Stimulated activated CD8-positive, alpha-beta memory T cell treated with anti-CD3 and anti-CD28 coated beads, Interleukin-7, amount 100 ng/mL, for 4 hours (primary cell): Measurements from ENCODE around the gene IL12RB2.
"Not testable (repeated sequence)": the region's sequence is repeated elsewhere in the genome, so short reads cannot be mapped to it uniquely, and the experiment has no call there.

Experiments
- DNase-seq, 2 donors: peaks; one replicate each; pipeline ENCODE4 v3.0.0-alpha.2; 2020; ENCODE audit warnings: low read depth in 2 of 2

IL12RB2 gene

DNA sequence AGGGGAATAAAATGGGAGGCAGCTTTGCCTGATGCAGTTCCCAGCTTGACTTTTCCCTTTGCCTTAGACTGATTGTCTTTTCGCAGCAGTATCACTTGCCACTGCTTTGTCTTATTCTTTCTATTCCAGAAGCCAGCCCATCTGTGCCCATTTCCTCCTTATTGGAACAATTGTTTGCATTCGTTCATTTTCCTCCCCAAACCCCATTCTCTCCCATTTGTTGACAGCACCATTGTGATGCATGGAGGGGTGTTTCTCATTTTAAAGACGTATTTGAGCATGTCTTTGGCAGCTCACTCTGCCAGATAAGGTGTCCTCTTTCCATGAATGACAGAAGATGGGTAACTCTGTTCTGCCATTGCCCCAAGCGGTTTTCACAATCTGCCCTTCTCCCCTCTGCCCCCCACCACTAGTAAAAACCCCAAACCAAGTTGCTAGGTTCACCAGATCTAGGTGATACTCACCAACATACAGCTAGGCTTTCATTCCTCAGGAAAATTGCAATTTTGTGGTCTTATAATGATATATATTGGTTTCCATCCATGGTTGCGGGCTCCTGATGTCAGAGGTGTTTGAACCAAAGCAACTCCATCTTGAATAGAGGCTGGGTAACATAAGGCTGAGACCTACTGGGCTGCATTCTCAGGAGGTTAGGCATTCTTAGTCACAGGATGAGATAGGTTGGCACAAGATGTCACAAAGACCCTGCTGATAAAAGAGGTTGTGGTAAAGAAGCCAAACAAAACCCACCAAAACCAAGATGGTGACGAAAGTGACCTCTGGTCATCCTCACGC, 91.7 kb downstream of the IL12RB2 start:
- no peak for DNase-seq

GRCh38 chr1:67400029-67400786, 92.5 kb downstream of the IL12RB2 start:
- DNase-seq, result peak in 1 of 2 donors; percentile 12

DNA sequence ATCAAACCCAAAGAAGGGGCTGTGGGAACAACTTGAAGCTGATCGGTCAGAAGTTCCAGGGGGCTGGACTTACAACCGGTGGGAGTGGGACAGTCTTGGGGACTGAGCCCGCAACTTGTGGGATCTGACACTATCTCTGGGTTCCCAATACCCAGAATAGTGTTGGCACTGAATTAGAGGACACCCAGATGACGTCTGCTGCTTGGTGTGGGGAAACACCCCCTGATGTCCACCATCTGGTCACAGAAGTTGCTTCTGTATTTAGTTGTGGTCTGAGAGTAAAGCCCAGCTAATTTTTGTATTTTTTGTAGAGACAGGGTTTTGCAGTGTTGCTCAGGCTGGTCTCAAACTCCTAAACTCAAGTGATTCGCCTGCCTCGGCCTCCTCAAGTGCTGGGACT, 93.8 kb downstream of the IL12RB2 start:
- DNase-seq, result no peak

DNA sequence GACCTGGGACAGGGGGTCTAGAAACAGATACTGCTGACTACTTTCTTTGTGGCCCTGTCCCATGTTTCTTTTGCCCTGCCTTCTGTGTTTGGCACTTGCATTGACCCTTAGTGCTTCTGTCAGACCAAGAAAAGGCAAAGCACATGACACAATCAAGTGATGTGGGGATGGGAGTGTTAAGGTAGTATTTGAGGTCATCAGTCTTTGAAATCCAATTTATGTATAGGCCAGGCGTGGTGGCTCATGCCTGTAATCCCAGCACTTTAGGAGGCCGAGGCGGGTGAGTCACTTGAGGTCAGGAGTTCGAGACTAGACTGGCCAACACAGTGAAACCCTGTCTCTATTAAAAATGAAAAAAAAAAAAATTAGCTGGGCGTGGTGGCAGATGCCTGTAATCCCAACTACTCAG, 96.5 kb downstream of the IL12RB2 start:
- DNase-seq, result no peak

- no peak for DNase-seq
Measured at GRCh38 chr1:67405473-67406245, 98.0 kb downstream of the IL12RB2 start.

GRCh38 chr1:67407498-67407897, 99.8 kb downstream of the IL12RB2 start:
- DNase-seq, result no peak

DNA sequence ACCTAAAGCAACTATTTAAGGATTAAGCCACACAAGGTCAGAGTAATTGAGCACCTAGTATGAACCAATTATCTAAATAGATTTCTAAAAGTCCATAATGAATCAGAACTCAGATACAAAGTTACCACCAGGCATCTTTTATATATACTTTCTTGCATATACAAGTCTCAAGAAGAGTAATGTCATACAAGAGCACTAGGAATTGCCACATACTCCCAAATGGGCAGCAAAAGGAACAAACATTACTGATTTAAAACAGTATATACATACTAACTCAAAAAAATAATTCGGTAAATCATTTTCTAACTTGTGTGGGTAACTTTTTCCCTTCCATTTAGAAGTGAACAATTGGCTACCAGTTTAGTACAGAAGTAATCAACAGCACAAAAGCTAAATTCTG, 100.5 kb downstream of the IL12RB2 start:
- DNase-seq, result no peak

- not testable (repeated sequence) for DNase-seq
Measured at GRCh38 chr1:67413101-67413500, 105.4 kb downstream of the IL12RB2 start.

DNA sequence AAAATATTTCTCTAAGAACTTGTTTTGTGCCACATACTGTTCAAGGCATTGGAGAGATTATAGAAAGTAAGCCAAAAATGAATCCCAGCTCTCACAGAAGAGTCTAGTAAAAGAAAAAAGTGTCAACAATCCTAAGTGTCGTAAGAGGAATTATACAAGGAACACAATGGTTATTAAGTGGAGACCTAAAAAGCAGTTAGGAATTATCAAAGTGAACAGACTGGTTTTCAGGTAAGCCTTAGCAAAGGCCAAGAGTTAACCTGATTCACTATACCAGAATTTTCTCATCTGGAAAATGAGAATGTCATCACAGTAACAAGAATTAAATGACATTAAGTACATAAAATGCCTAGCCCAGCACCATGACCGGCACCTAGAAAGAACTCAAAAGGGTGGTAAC, 106.9 kb downstream of the IL12RB2 start:
- no peak for DNase-seq

- DNase-seq, result no peak
Measured at GRCh38 chr1:67415041-67415440, 107.4 kb downstream of the IL12RB2 start.

DNA sequence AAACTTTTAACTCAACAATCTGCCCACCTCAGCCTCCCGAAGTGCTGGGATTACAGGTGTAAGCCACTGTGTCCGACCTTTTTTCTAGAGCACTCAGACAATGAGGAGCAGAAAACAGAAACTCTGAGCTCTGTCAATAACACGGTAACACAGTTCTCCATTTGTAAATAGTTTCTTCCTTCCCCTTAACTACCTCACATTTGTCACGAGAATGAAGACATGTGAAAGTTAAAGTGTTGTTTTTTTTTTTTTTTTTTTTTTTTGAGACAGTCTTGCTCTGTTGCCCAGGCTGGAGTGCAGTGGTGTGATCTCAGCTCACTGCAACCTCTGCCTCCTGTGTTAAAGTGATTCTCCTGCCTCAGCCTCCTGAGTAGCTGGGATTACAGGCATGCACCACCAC, 110.1 kb downstream of the IL12RB2 start:
- not testable (repeated sequence) for DNase-seq

- no peak for DNase-seq
Measured at GRCh38 chr1:67418839-67419586, 111.3 kb downstream of the IL12RB2 start.

- DNase-seq, result no peak
Measured at GRCh38 chr1:67420835-67421492, 113.3 kb downstream of the IL12RB2 start.

DNA sequence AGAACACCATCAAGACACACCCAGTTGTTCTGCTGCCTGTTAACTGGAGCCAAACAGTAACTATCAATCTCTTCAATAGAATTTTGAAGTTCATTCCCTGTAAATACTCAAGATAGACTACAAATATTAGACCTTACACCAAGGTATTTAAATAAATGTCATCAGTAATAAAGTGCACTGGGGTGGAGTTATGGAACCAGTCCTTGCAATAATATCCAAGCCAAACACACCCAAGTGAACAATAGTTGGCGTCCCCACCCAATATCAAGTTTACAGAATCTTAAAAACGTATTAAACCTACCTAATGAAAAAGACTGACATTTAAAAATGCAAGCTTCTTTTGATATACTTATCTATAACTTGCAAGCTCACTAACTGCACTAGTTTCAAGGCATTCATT, 119.8 kb downstream of the IL12RB2 start:
- no peak for DNase-seq

- no peak for DNase-seq
Measured at GRCh38 chr1:67427947-67428346, 120.3 kb downstream of the IL12RB2 start.

GRCh38 chr1:67429011-67429527, 121.4 kb downstream of the IL12RB2 start:
- DNase-seq, result peak; percentile 57 to 63

DNA sequence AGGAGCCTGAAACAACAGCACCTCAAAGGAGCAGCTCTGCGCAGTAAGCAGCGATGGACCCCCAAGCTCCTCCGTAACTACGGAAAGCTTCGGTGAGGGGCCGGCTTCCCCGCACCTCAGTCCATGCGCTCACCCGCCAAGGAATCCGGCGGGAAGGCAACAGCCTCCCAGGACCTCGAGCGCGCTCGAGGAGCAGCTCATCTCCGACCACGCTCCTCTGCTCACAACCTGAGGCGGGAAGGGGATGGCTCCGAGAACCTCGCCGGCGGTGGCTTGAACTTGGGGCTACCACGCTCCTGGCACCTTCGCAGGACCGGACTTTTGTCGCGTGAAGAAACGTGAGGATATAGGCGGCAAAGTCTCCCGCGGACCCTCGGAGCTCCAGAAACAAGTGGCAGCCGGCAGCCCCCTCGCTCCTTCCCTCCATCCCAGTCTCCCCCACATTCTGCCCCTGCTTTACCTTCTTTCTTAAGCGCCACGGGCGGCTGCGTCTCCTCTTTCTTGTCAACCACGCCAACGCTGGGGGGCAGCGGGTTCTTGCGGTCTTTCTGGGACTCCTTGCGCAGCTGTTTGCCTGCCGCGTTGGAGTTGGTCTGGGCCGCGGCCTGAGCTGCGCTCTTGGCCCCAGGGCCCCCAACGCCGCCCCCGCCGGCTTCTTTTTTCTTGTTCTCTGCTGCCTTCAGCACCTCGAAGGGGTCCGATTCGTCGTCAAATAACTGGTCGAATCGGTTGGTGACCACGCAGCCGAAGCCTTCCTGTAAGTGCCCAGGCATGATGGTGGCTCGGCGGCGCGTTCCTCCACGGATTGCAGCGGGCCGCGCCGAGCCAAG, 122.1 kb downstream of the IL12RB2 start:
- DNase-seq, result peak; percentile 7 to 12

DNA sequence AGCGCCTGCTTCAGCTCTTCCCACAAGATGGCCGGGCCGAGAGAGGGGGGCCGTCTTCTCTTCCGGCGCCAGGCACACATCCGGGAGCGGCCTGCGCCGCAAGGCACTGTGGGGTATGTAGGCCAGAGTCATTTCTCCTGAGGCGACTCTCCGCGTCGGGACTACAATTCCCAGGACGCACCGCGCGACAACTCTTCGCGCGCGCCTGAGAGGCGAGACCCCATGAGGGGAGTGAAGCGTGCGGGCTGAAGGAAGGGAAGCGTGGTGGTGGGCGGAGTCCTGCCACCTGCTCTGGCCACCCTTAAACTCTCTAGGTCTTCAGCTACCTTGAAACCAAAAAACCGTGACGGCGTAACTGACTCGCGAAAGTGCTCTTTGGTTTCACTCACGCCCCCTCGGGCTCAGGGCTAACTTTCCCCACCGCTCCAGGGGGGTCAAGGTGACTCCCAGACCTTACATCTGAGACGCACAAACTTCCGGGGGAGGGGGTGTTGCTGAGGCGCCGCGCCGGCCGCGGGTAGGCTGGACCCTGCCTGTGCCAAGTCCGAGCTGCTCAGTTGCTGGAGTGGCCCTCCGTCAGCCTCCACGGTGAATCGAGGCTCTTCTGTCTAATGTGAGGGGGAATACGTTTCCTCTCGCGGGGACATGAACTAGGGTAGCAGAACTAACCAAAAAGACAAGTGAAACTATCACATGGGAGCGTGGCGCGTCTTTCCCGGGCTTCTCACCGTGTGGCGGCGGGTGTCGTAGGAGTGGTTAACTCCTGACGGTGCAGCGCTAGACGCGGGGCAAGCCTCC, 122.9 kb downstream of the IL12RB2 start, which contains the start of gene SERBP1:
SERBP1 (minus strand) TSS at position 45 of the 798 bp plus-strand sequence. CDS start 102 bp downstream, outside the sequence.
- DNase-seq, result peak; percentile 93 to 96
